NCI-H146 treated with DMSO at 0.1 percent for 48 hours (cell line): ENCODE measurements around the gene RPLP1.

Source experiments
- DNase-seq: peaks from one replicate; lab custom pipeline; 2025; ENCODE audit not compliant: unreplicated experiment; lab: John Stamatoyannopoulos, UW

The RPLP1 gene

DNA sequence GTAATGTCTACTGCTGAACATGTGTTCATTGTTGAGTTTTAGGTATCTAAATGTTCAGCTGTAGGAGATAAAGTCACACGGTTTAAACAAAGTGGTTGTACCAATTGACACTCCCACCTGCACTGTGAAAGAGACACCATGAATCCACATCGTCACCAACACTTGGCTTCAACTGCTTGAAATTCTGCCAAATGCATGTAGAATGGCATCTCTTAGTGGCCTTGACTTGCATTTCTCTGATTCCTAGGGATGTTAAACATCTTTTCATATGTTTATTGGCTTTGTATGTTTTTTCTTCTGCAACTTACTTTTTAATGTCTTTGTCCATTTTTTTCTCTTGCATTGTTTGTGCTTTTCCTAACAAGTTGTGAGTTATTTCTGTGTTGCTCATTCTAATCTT is 43.4 kb downstream of the RPLP1 start:
- DNase-seq: no peak

DNA sequence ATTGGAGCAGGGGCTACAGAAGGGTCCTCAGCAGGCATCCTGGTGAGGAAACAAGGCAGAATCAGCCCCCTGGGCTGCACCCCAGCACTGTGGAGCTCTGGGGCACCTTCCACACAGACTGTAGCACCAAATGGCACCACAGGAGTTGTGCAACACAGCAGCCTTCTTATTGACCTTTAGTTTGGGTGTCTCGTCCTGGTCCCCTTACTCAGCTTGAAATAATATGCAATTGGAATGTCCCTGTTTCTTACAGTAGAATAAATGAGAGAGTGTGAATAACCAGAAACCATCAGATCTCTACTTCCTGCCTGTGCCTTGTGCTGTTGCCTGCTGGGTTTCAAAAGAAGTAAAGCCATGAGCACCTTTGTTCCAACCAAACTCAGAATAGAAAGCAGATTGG is 44.5 kb downstream of the RPLP1 start:
- DNase-seq: no peak

DNA sequence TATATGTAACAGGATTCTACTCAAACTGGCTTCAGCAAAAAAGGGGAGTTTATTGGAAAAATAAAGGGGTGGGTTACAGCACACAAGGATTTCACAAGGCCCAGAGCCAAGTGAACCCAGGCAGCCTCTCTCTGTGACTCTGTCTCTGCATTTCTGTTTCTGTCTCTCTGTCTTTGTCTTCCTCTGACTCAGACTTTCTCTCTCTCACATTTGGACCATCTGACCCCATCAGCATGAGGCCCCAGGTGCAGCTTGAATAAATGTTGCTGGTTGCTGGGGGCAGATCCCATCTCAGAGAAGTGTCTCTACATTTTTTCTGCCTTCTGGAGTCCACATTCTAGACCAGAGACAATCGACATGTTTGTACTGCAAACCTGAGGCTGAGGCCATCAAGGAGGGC is 45.0 kb downstream of the RPLP1 start:
- no peak for DNase-seq

DNA sequence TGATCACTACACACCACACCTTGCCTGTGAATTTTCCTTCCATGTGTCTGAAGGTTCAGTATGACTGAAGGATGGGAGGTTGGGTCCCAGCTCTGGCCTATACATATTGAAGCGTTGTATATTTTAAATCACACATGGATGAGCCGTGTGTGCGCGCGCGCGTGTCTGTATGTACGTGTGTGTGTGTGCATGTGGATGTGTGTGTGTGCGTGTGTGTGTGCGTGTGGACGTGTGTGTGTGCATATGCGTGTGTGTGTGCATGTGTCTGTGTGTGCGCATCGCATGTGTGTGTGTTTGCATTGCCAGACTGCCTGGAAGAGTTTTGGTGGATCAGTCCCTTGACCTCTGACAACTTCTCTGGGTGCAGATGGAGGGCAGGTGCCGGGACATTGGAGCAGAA is 45.7 kb downstream of the RPLP1 start:
- no peak for DNase-seq

DNA sequence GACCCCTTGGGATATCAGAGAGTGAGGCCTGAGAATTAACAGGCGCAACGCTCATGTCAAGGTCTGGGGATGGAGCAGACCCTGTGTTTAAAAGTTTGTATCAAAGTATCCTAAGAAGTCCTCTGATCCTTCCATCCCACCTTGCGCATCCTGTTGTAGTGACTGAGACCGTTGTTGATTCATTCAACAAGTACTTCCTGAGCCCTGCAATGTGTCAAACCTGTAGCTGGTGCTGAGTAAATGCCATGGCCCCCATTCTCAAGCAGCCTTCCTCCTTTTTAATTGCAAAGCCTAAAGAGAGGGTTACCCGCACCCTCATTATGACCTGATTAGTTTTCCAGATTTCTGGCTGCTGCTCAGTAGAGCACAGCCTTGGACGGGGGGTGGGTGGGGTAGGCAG is 46.4 kb downstream of the RPLP1 start:
- no peak for DNase-seq

DNA sequence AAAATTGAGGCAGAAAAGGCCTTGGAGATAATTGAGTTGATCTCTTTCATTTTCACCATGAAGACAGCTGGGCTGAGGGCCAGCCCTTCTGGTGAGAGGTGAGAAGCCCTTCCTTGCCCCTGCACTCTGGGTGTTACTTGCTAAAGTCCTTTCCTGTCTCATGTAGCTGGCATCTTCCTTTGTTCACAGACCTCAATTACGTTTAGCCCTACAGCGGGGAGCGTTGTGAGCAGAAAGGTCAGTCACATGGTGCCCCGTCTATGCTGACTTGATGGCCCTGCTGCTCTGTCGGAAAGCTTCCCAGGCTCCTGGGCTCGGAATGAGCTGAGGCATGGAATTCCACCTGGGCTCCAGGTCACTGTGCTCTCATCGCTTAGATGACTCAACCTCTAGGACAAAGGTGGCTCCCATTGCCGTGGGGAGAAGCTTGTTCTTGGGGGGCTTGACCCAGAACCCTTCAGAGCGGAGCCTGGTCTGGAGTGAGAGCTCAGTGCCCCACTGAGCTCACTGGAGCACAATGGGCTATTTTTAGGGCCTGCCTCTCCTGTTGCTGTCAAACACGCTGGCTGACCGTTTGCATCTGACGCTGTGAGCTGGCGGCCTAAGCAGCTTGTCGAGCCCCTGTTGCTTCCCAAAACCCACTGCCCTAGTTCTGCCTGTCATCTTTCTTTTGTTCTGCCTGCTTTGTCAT is 47.0 kb downstream of the RPLP1 start:
- DNase-seq: no peak

DNA sequence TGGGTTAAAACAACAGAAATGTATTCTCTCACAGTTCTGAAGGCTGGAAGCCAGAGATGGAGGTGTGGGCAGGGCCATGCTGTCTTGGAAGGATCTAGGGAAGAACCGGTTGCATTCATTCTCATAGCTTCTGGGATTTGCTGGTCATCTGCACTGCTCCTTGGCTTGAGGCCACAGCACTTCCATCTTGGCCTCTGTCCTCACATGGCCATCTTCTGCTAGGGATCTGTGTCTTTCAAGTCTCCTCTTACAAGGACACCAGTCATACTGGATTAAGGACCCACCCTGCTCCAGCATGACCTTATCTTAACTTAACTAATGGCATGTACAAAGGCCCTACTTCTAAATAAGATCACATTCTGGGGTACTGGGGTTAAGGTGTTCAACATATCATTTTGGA is 47.7 kb downstream of the RPLP1 start:
- no peak for DNase-seq

DNA sequence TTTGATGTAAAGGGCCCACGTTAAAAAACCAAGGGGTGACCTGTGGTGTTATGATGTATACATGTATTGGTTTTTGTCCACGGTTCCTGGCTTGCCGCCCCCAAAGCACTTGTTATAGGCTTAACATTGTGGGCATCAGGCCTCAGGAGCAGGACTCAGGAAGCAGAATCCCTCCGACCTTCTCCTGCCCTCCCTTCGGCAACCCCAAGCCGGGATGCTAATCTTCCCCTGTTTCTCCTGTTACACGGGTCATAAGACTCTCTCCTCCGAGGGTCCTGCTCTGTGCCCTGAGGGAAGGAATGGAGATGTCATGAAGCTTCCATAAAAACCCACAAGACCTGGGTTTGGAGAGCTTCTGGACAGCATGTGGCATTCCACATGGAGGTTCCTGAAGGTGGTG is 48.8 kb downstream of the RPLP1 start:
- DNase-seq: no peak

DNA sequence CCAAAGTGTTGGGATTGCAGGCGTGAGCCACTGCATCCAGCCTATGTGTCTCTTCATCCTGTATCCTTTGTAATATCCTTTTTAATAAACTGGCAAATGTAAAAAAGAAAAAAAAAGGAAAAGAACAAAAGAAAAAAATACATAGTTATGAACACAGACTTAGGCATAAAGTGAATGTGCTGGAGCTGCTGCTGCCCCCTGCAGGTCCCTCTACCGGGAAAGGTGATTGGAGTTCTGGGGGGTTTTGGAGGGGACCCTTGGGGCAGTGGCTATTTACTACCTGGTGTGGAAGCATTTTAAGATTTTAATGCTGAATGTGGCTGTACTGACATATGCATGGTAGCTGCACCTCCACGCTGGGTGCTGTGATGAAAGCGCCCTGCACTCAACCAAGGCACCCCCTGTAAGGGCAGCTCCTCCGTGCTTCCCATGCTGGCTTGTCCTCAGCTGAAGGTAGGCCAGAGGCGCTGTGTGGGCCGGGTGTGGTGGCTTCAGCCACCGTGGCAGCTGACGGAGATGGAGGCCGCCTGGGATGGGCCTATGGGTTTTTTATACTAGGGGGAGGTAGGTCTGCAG is 49.9 kb downstream of the RPLP1 start:
- no peak for DNase-seq

DNA sequence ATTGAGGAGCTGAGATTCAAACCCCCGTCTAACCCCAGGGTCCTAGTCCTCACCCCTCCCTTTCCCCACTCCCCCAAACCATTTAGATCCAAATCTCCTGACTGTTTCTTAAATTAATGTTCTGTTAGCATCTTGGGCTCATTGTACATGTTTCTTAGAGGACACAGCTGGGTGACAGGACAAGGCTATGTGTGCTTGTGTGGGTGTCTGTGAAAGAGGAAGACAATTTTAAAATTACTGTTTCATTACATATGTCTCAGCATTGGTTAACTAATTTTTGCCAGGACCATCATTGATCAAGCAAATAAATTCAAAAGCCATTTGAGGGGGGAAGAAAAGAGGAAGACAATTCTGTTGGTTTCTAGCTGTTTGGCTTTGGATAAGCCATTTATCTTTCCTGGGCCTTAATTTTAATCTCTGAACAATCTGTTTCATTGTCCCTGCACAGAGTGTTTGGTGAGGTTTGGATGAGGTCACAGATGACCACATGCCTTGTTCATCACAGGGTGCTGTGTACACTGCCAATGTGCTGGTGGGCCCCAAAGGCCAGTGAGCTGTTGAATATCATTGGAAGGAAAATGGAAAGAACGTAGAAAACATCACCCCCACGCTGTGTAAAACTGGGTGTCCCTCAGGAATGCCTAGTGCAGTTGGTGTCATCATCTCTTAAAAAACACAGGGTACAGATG is 51.9 kb downstream of the RPLP1 start:
- no peak for DNase-seq
